ENCODE measurements around the gene TGFB2.

The TGFB2 gene

GRCh38 chr1:218382261-218382660 is 37.1 kb downstream of the TGFB2 start:
- in situ Hi-C loops (cut with MboI; ENCODE audit: low sequenced_read_pairs): no loop called here

GRCh38 chr1:218383051-218383450 is 37.9 kb downstream of the TGFB2 start:
- in situ Hi-C loops (cut with MboI; ENCODE audit: low sequenced_read_pairs): no loop called here

- in situ Hi-C loops (cut with MboI; ENCODE audit: low sequenced_read_pairs): no loop called here
These were observed 38.5 kb downstream of the TGFB2 start for GRCh38 chr1:218383681-218384080.

- in situ Hi-C loops (cut with MboI; ENCODE audit: low sequenced_read_pairs): no loop called here
These were observed 39.5 kb downstream of the TGFB2 start for GRCh38 chr1:218384581-218384993.

- in situ Hi-C loops (cut with MboI; ENCODE audit: low sequenced_read_pairs): no loop called here
These were observed 43.5 kb downstream of the TGFB2 start for GRCh38 chr1:218388591-218388990.

GRCh38 chr1:218390618-218391017 is 45.5 kb downstream of the TGFB2 start:
- in situ Hi-C loops (cut with MboI; ENCODE audit: low sequenced_read_pairs): no loop called here

- in situ Hi-C loops (cut with MboI; ENCODE audit: low sequenced_read_pairs): no loop called here
These were observed 47.6 kb downstream of the TGFB2 start for GRCh38 chr1:218392780-218393179.

- in situ Hi-C loops (cut with MboI; ENCODE audit: low sequenced_read_pairs): no loop called here
These were observed 49.3 kb downstream of the TGFB2 start for GRCh38 chr1:218394416-218394815.

GRCh38 chr1:218394989-218395388 is 49.9 kb downstream of the TGFB2 start:
- in situ Hi-C loops (cut with MboI; ENCODE audit: low sequenced_read_pairs): no loop called here

- in situ Hi-C loops (cut with MboI; ENCODE audit: low sequenced_read_pairs): no loop called here
These were observed 50.8 kb downstream of the TGFB2 start for GRCh38 chr1:218395916-218396315.

GRCh38 chr1:218397752-218398339 is 52.7 kb downstream of the TGFB2 start:
- in situ Hi-C loops (cut with MboI; ENCODE audit: low sequenced_read_pairs): no loop called here

GRCh38 chr1:218400624-218401023 is 55.5 kb downstream of the TGFB2 start:
- in situ Hi-C loops (cut with MboI; ENCODE audit: low sequenced_read_pairs): no loop called here

GRCh38 chr1:218401441-218401997 is 56.4 kb downstream of the TGFB2 start:
- in situ Hi-C loops (cut with MboI; ENCODE audit: low sequenced_read_pairs): no loop called here

GRCh38 chr1:218401998-218402785 is 57.1 kb downstream of the TGFB2 start:
- in situ Hi-C loops (cut with MboI; ENCODE audit: low sequenced_read_pairs): no loop called here

GRCh38 chr1:218402786-218403120 is 57.6 kb downstream of the TGFB2 start:
- in situ Hi-C loops (cut with MboI; ENCODE audit: low sequenced_read_pairs): no loop called here

- in situ Hi-C loops (cut with MboI; ENCODE audit: low sequenced_read_pairs): no loop called here
These were observed 58.2 kb downstream of the TGFB2 start for GRCh38 chr1:218403300-218403699.

- in situ Hi-C loops (cut with MboI; ENCODE audit: low sequenced_read_pairs): no loop called here
These were observed 62.5 kb downstream of the TGFB2 start for GRCh38 chr1:218407630-218408029.

- in situ Hi-C loops (cut with MboI; ENCODE audit: low sequenced_read_pairs): no loop called here
These were observed 63.0 kb downstream of the TGFB2 start for GRCh38 chr1:218408135-218408534.

GRCh38 chr1:218408942-218409341 is 63.8 kb downstream of the TGFB2 start:
- in situ Hi-C loops (cut with MboI; ENCODE audit: low sequenced_read_pairs): no loop called here

- in situ Hi-C loops (cut with MboI; ENCODE audit: low sequenced_read_pairs): no loop called here
These were observed 64.9 kb downstream of the TGFB2 start for GRCh38 chr1:218409946-218410510.

GRCh38 chr1:218411101-218411500 is 66.0 kb downstream of the TGFB2 start:
- in situ Hi-C loops (cut with MboI; ENCODE audit: low sequenced_read_pairs): no loop called here

- in situ Hi-C loops (cut with MboI; ENCODE audit: low sequenced_read_pairs): no loop called here
These were observed 67.0 kb downstream of the TGFB2 start for GRCh38 chr1:218412171-218412570.
